Ovary (tissue), 3 donors: ENCODE measurements around the gene SMIM11.
"Not testable (repeated sequence)": the region's sequence is repeated elsewhere in the genome, so short reads cannot be mapped to it uniquely, and the experiment has no call there.

ENCODE experiments used
- CTCF ChIP-seq, 3 donors: fragments of 450-650 bp in 2 of 3; fragments of 200-600 bp in 1 of 3; IDR thresholded peaks; one replicate each; pipeline versions ENCODE4 v1.5.1 to v1.8.0; 2016 to 2022; ENCODE audit warnings: antibody characterized with exemption in 3 of 3, mild to moderate bottlenecking in 1 of 3
- EP300 ChIP-seq: sonication (generic); formaldehyde crosslinking; IDR thresholded peaks from one replicate; pipeline ENCODE4 v1.6.1; 2017; ENCODE audit warnings: antibody characterized with exemption
- POLR2A ChIP-seq: fragments of 450-650 bp; IDR thresholded peaks from one replicate; pipeline ENCODE4 v1.6.1; 2017; ENCODE audit warnings: antibody characterized with exemption, mild to moderate bottlenecking, moderate library complexity
- donor health status: DM: no; HTN: no; CAD: no.

GRCh38 chr21:34404742-34405141, 29.4 kb downstream of the SMIM11 start:
- TF ChIP-seq POLR2A; CTCF (IDR thresholded peaks at IDR 0.05); EP300: not testable (repeated sequence)
